ENCODE results near the gene RIPK4.
"Not testable (repeated sequence)": the region's sequence is repeated elsewhere in the genome, so short reads cannot be mapped to it uniquely, and the experiment has no call there.

RIPK4 gene

DNA sequence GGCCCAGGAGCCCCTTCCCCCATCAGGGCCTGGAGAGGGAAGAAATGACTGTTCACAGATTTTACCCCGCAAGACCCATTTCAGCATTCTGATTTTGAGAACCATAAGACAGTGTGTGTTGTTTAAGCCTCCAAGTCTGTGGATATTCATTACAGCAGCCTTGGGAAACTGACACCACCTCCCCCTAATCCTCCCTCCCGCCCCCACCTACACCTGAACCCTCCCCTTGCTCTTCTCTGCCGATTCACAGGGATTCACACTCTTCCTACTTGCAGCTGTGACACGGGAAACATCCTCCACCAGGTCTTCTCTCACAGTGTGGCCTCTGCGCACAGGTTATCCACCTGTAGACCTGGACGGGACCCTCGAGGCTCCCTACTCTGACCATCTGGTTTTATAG, 50.1 kb downstream of the RIPK4 start:
- no peak overlapping the region for H3K4me3 ChIP-seq
- no peak for TF ChIP-seq POLR2AphosphoS5 (IDR thresholded peaks at IDR 0.05; ENCODE audit: borderline replicate concordance, low read depth, low read length)
- no peak for TF ChIP-seq FOXP2 (optimal IDR thresholded peaks at IDR 0.05; ENCODE audit: control extremely low read depth, extremely low read length, insufficient read depth)
- TF ChIP-seq EZH2 (IDR thresholded peaks at IDR 0.05) = no peak
- DNase-seq (ENCODE audit: low read depth, low spot score) = no peak
- no peaks in the 10 kb centered on the region for H3K36me3 ChIP-seq (ENCODE audit: insufficient read depth, low read length)
- no peaks in the 10 kb centered on the region for H3K9me3 ChIP-seq (ENCODE audit: low read depth, low read length)
- H3K9ac ChIP-seq (ENCODE audit: insufficient read length) = no peak overlapping the region
- no peak overlapping the region for H3K27ac ChIP-seq

DNA sequence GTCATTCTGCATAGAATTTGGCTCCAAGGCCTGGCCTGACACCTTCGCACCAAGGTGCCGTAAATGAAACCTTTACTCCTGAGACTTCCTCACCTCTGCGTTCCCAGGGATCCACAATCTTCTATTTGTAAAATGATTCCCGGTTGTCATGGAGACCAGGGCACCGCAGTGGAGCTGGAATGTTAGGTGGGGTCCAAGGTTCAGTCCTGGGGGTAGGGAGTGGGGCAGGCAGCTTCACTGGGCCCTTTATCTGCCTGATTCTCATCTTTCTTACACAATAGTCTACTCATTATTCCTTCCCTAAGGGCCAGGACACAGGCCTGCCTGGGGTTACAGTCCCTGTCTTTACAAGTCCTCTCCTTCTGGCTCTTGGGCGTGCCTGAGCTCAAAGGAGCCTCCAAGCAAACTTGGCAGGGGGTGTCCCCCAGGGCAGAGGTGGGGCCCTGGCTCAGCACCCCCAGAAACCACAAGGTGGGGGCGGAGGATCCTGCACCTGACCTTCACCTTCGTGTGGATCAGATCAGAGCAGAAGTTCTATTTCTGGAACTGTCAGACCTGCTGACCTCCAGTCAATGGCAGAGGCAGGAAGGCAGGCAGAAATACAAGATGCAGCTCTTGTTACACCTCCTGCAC, 51.1 kb downstream of the RIPK4 start:
- no peak overlapping the region for H3K9ac ChIP-seq (ENCODE audit: insufficient read length)
- H3K36me3 ChIP-seq (ENCODE audit: insufficient read depth, low read length) = no peaks in the 10 kb centered on the region
- no peak overlapping the region for H3K4me3 ChIP-seq
- H3K27ac ChIP-seq = no peak overlapping the region
- no peak for TF ChIP-seq EZH2 (IDR thresholded peaks at IDR 0.05)
- TF ChIP-seq POLR2AphosphoS5 (IDR thresholded peaks at IDR 0.05; ENCODE audit: borderline replicate concordance, low read depth, low read length) = no peak
- no peak for TF ChIP-seq FOXP2 (optimal IDR thresholded peaks at IDR 0.05; ENCODE audit: control extremely low read depth, extremely low read length, insufficient read depth)
- DNase-seq (ENCODE audit: low read depth, low spot score) = no peak
- H3K9me3 ChIP-seq (ENCODE audit: low read depth, low read length) = no peaks in the 10 kb centered on the region

DNA sequence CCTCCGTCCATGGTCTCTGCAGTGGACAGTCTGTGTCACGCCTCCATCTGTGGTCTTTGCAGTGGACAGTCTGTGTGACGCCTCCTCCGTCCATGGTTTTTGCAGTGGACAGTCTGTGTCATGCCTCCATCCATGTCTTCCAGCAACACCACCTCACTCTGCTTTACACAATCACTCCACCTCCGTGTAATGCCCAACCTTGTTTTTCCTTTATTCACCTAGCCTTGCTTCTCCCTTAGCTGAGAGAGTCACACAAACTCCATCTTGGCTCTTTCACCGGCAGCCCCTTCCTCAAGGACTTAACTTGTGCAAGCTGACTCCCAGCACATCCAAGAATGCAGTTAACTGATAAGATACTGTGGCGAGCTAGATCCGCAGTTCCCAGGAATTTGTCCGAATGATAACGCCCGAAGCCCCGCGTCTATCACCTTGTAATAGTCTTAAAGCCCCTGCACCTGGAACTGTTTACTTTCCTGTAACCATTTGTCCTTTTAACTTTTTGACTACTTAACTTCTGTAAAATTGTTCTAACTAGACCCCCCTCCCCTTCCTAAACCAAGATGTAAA, 52.5 kb downstream of the RIPK4 start:
- H3K27ac ChIP-seq; H3K4me3 ChIP-seq; H3K9me3 ChIP-seq (ENCODE audit: low read depth, low read length); DNase-seq (ENCODE audit: low read depth, low spot score); H3K36me3 ChIP-seq (ENCODE audit: insufficient read depth, low read length); H3K9ac ChIP-seq (ENCODE audit: insufficient read length): not testable (repeated sequence)

DNA sequence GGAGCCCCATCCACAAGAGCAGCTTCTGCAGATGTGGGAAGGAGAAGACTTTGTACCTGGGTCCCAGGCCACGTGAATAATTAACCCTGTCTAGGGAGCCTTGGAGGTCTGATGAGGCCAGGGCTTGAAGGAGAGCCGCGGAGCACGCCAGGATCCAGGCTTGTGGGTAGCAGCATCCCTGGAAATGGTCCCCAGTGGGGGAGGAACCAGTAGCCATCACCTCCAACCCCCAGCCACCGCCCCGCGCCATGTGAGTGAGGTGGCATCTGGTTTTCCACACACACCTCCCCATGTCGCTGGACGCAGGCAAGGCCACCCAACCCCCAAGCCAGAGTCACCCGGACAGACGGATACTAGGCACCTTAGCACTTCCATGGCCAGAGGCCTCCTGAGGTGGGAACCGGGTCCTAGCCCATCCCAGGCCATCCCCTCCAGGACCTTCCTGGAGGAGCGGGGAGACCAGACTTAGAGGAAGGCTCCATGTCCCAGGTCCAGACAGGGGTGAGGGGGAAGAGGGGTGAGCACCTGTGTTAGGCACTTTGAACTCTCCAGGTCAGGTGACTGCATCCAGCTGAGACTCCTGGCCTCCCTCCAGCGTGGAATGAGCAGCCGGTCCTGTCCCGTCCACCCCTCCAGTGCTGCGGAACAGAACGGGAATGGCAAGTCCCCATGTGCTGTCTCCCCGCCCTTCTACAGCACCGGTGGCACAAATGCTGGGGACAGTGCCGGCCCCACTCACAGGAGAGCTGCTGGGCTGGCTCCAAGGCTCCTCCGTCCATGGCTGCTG, 53.2 kb downstream of the RIPK4 start:
- no peak overlapping the region for H3K9ac ChIP-seq (ENCODE audit: insufficient read length)
- DNase-seq (ENCODE audit: low read depth, low spot score) = no peak
- H3K27ac ChIP-seq = no peak overlapping the region
- no peak overlapping the region for H3K4me3 ChIP-seq
- H3K9me3 ChIP-seq (ENCODE audit: low read depth, low read length) = no peaks in the 10 kb centered on the region
- no peaks in the 10 kb centered on the region for H3K36me3 ChIP-seq (ENCODE audit: insufficient read depth, low read length)
- TF ChIP-seq EZH2 (IDR thresholded peaks at IDR 0.05) = no peak
- no peak for TF ChIP-seq POLR2AphosphoS5 (IDR thresholded peaks at IDR 0.05; ENCODE audit: borderline replicate concordance, low read depth, low read length)
- TF ChIP-seq FOXP2 (optimal IDR thresholded peaks at IDR 0.05; ENCODE audit: control extremely low read depth, extremely low read length, insufficient read depth) = no peak

DNA sequence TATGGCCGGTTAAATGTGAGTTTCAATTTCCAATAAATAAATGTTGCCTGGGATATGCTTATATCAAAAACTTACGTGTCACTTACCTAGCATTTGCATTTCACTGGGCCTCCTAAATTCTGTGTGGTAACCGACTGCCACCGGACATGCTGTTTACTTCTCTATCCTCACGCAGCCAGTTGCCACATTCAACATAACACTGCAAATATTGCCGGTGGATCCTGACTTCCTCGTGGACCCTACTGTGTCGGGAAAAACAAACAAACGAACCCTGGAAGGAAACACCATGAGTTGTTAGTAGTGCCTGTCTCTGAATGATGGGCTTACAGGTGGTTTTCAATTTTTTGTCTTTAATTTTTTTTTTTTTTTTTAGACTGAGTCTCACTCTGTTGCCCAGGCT, 54.1 kb downstream of the RIPK4 start:
- H3K27ac ChIP-seq = no peak overlapping the region
- TF ChIP-seq EZH2 (IDR thresholded peaks at IDR 0.05) = no peak
- no peak for TF ChIP-seq POLR2AphosphoS5 (IDR thresholded peaks at IDR 0.05; ENCODE audit: borderline replicate concordance, low read depth, low read length)
- no peak for TF ChIP-seq FOXP2 (optimal IDR thresholded peaks at IDR 0.05; ENCODE audit: control extremely low read depth, extremely low read length, insufficient read depth)
- no peaks in the 10 kb centered on the region for H3K9me3 ChIP-seq (ENCODE audit: low read depth, low read length)
- no peak for DNase-seq (ENCODE audit: low read depth, low spot score)
- no peak overlapping the region for H3K4me3 ChIP-seq
- H3K9ac ChIP-seq (ENCODE audit: insufficient read length) = no peak overlapping the region
- H3K36me3 ChIP-seq (ENCODE audit: insufficient read depth, low read length) = no peaks in the 10 kb centered on the region

DNA sequence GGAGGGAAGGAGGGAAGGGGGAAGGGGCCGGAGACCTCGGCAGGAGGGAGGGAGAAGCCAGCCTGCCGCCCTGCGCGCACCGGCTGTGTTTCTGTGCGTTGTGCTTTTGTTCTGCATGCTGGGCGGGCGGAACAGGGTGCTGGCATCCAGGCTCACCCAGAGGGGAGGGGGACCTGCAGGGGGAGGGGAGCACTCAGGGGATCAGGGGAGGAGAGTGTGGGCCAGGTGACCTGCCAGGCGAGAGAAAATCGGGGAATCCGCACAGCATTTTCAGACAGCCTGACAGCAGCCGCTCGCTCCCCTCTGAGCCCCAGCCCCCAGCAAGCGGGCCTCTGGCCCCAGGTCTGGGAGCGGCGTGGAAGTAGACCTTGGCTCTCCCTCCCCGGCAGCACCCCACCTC, 54.7 kb downstream of the RIPK4 start:
- Histone ChIP-seq H3K9me3 (ENCODE audit: low read depth, low read length) (no peaks in the 10 kb centered on the region), H3K27ac (no peak overlapping the region), H3K36me3 (ENCODE audit: insufficient read depth, low read length) (no peaks in the 10 kb centered on the region), H3K9ac (ENCODE audit: insufficient read length) (no peak overlapping the region), H3K4me3 (no peak overlapping the region)
- TF ChIP-seq POLR2AphosphoS5 (IDR thresholded peaks at IDR 0.05; ENCODE audit: borderline replicate concordance, low read depth, low read length) = no peak
- no peak for TF ChIP-seq EZH2 (IDR thresholded peaks at IDR 0.05)
- no peak for TF ChIP-seq FOXP2 (optimal IDR thresholded peaks at IDR 0.05; ENCODE audit: control extremely low read depth, extremely low read length, insufficient read depth)
- no peak for DNase-seq (ENCODE audit: low read depth, low spot score)

DNA sequence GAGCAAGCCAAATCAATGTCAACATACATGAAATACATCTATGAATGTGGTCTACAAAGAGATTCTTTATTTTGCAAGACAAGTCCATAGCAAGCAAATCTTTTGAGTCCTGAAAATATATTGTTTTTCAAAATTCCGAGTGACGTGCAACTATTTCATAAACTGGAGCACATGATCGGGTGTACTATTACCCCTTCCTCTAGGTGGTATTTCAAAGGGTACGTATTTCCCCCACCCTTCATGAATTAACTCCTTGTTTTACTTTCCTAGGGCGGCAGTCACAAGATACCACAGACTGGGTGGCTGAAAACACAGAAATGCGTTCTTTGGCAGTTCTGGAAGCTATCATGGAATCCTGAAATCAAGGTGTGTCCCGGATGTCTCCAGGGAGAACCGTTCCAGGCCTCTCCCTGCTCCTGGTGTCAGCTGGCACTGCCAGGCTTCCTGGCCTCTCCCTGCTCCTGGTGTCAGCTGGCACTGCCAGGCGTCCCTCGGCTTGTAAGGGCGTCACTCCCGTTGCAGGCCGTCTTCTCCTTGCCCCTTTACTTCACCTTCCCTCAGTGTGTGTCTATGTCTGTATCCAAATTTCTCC, 55.3 kb downstream of the RIPK4 start:
- Histone ChIP-seq H3K36me3 (ENCODE audit: insufficient read depth, low read length) (no peaks in the 10 kb centered on the region), H3K9me3 (ENCODE audit: low read depth, low read length) (no peaks in the 10 kb centered on the region), H3K4me3 (no peak overlapping the region), H3K27ac (no peak overlapping the region), H3K9ac (ENCODE audit: insufficient read length) (no peak overlapping the region)
- DNase-seq (ENCODE audit: low read depth, low spot score) = no peak
- TF ChIP-seq POLR2AphosphoS5 (IDR thresholded peaks at IDR 0.05; ENCODE audit: borderline replicate concordance, low read depth, low read length) (no peak), EZH2 (IDR thresholded peaks at IDR 0.05) (no peak), FOXP2 (optimal IDR thresholded peaks at IDR 0.05; ENCODE audit: control extremely low read depth, extremely low read length, insufficient read depth) (no peak)

DNA sequence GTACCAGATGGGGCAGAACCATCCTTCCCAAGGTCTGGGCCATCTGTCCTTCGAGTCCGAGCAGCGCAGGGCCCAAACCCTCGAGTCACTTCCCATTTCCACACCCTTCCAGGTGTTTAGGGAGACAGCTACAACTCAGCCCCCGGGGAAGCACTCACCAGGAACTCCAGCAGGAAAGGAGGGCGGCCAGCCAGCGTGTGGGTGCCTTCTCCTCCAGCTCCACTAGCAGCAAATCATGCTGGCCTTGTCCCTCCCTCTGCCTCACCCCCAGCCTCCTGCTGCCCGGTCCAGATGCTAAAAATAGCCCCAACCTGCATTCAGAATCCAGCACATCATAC, 56.1 kb downstream of the RIPK4 start:
- Histone ChIP-seq H3K9ac (ENCODE audit: insufficient read length) (no peak overlapping the region), H3K27ac (no peak overlapping the region), H3K36me3 (ENCODE audit: insufficient read depth, low read length) (no peaks in the 10 kb centered on the region), H3K4me3 (no peak overlapping the region), H3K9me3 (ENCODE audit: low read depth, low read length) (no peaks in the 10 kb centered on the region)
- no peak for TF ChIP-seq FOXP2 (optimal IDR thresholded peaks at IDR 0.05; ENCODE audit: control extremely low read depth, extremely low read length, insufficient read depth)
- no peak for TF ChIP-seq POLR2AphosphoS5 (IDR thresholded peaks at IDR 0.05; ENCODE audit: borderline replicate concordance, low read depth, low read length)
- TF ChIP-seq EZH2 (IDR thresholded peaks at IDR 0.05) = no peak
- DNase-seq (ENCODE audit: low read depth, low spot score) = no peak

Measured in SK-N-MC (cell line).